Fibroblast of the aortic adventitia (primary cell): ENCODE data around the gene YARS1. TPM values are rescaled to one million over a fixed set of nuclear protein-coding genes. Genes with fewer than 3 reads are reported as not detected.

Experiments used
- DNase-seq: peaks from one replicate; pipeline ENCODE4 v3.0.0-alpha.2; 2010; ENCODE audit warnings: low read depth
- H3K4me3 ChIP-seq: 2 replicates; pipeline ENCODE4 v1.5.1; 2011; ENCODE audit warnings: low read depth, mild to moderate bottlenecking, control low read depth, low read length, moderate library complexity
- CTCF ChIP-seq: IDR thresholded peaks from 2 replicates; pipeline ENCODE4 v1.5.1; 2011; ENCODE audit warnings: mild to moderate bottlenecking, low read length, control low read depth, inconsistent platforms; ENCODE audit not compliant: insufficient read depth
- total RNA-seq: library from RNA; depleted of rRNA; stranded (reverse); fragments of >200 nt; gene quantifications from 2 replicates; pipeline ENCODE4 v1.2.3, GENCODE V29; 2012; ENCODE audit warnings: low replicate concordance

The YARS1 gene
- total RNA-seq, 1 donor: 186 TPM

DNA sequence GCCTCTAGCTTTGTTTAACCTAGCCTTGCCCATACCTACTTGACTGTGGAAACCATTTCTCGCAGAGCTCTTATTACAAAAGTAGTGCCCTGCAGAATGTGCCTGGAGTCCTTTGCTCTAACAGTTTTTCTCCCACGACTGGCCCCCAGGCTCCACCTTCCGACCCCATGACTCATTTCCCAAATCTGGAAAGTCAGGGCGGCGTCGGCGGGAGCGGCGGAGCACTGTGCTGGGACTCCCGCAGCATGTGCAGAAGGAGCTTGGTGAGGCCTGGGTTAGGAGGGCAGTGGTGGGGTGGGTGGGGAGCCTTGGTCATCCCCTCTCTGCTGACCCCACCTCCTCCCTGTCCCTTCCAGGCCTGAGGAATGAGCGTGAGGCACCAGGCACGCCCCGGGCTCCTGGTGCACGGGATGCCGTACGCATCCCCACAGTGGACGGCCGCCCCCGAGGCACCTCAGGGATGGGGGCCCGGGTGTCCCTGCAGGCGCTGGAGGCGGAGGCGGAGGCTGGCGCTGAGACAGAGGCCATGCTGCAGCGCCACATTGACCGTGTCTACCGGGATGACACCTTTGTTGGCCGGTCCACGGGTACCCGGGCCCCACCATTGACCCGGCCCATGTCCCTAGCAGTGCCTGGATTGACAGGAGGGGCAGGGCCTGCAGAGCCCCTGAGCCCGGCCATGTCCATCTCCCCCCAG is 47.5 kb downstream of the YARS1 start:
- TF ChIP-seq CTCF: no peak
- no peak for DNase-seq
- no peak overlapping the region for H3K4me3 ChIP-seq

DNA sequence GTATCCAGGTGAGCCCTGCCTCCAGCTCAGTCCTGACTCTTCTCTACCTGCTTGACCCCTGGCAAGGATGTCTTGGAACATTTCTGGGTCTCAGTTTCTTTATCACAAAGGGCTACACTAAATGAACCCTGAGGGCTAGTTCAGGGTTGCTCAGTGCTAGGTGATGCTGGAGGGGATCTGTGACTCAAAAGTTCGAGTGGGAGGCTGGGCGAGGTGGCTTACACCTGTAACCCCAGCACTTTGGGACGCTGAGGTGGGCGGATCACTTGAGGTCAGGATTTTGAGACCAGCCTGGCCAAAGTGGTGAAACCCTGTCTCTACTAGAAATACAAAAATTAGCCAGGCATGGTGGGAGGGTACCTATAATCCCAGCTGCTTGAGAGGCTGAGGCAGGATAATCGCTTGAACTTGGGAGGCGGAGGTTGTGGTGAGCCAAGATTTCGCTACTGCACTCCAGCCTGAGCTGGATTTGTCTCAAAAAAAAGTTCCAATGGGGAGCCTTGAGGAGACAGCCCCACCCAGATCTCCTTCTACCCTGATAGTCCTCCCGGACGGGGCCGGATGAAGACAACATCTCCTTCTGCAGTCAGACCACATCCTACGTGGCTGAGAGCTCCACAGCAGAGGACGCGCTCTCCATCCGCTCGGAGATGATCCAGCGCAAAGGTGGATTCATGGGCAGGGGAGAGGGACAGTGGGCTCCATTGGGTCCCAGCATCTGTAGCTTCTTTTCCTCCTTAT is 48.9 kb downstream of the YARS1 start:
- no peak overlapping the region for H3K4me3 ChIP-seq
- DNase-seq: no peak
- TF ChIP-seq CTCF: no peak

DNA sequence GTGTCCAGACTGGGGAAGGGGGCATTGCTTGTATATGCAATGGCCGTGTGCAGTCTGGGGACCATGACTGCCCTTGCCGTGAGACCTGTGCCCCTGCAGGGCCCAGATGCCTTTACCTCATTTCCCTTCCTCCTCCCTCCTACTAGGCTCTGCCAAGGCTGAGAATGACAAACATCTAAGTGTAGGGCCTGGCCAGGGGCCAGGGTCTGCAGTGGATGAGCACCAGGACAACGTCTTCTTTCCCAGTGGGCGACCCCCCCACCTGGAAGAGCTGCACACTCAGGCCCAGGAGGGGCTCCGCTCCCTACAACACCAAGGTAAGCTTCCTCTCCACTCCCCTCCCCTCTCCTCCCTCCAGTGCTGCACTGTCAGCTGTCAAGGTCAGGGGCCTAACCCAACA is 49.5 kb downstream of the YARS1 start:
- DNase-seq: no peak

GRCh38 chr1:32767156-32767555 is 50.0 kb downstream of the YARS1 start:
- no peak for TF ChIP-seq CTCF
- DNase-seq: no peak
- no peak overlapping the region for H3K4me3 ChIP-seq

More for the DNA sequence above, 49.5 kb downstream of the YARS1 start:
- H3K4me3 ChIP-seq: no peak overlapping the region
- no peak for TF ChIP-seq CTCF

DNA sequence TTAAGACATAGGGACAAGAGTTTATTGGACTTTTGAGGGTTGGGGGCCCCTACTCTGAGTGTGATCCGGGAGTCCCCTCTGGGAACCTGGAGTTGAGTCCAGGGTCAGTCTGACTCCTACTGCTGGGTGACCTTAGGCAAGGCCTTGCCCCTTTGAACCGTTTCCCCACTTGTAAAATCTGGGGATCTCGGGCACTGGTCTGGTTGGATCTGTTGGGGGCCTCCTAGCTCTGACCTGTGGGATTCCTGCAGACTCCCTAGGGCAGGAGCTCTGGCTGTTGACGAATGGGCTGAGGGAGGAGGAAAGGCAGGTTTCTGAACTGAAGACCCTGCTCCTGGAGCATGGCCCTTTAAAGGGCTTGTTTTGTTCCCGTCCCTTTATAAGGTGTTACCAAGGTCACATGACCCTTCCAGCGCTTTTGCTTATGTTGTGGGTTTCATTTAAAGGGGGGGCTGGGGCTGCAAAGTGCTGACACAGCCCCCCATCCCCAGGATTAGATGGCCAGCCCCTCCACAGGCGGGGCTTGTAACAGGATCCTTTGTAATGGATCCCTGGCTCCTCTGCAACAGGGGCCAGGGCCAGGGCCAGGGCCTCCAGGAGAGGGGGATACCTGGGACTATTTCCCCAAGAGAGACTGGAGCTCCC is 50.7 kb downstream of the YARS1 start:
- no peak for DNase-seq
- no peak for TF ChIP-seq CTCF
- no peak overlapping the region for H3K4me3 ChIP-seq

GRCh38 chr1:32765570-32766327 is 51.4 kb downstream of the YARS1 start:
- H3K4me3 ChIP-seq: no peak overlapping the region

More at GRCh38 chr1:32765570-32766327, 51.4 kb downstream of the YARS1 start:
- no peak for DNase-seq
- no peak for TF ChIP-seq CTCF
